SK-N-MC (cell line): ENCODE measurements around the gene POLD2.

Experiments used
- EZH2 ChIP-seq: fragments of 200-600 bp; sonication (generic); IDR thresholded peaks from one replicate; pipeline ENCODE4 v1.6.1; 2017; ENCODE audit warnings: antibody characterized with exemption
- POLR2AphosphoS5 ChIP-seq: IDR thresholded peaks from 2 replicates; pipeline ENCODE4 v1.6.1; 2012; ENCODE audit warnings: mild to moderate bottlenecking, low read depth, low read length, borderline replicate concordance

- TF ChIP-seq POLR2AphosphoS5 (no peak), EZH2 (no peak)
These were observed 12.4 kb downstream of the POLD2 start for GRCh38 chr7:44110719-44111635.
